MM.1S (cell line): ENCODE measurements around the gene ZNF593.

Experiments
- DNase-seq: peaks from one replicate; pipeline ENCODE4 v3.0.0-alpha.2; 2015
- H2AFZ ChIP-seq: fragments of 300-600 bp; sonication (generic); 2 replicates; pipeline ENCODE4 v1.6.0; 2016; ENCODE audit warnings: antibody characterized with exemption, low read length
- H3F3A ChIP-seq: fragments of 300-600 bp; sonication (generic); 2 replicates; pipeline ENCODE4 v1.6.1; 2016; ENCODE audit warnings: mild to moderate bottlenecking, antibody characterized with exemption, low read length, moderate library complexity, mixed read lengths; ENCODE audit not compliant: insufficient read depth
- H3K27ac ChIP-seq: fragments of 300-600 bp; sonication (generic); 2 replicates; pipeline ENCODE4 v1.5.1; 2016; ENCODE audit warnings: mild to moderate bottlenecking, low read length
- H3K27me3 ChIP-seq: fragments of 300-600 bp; sonication (generic); replicated peaks from 2 replicates; pipeline ENCODE4 v1.6.0; 2016; ENCODE audit warnings: low read length; ENCODE audit not compliant: insufficient read depth
- H3K36me3 ChIP-seq: fragments of 300-600 bp; sonication (generic); replicated peaks from 2 replicates; pipeline ENCODE4 v1.6.1; 2016; ENCODE audit warnings: mild to moderate bottlenecking, low read length, mixed read lengths; ENCODE audit not compliant: insufficient read depth
- H3K4me1 ChIP-seq: fragments of 300-600 bp; sonication (generic); 2 replicates; pipeline ENCODE4 v1.6.1; 2016; ENCODE audit warnings: low read length, mixed read lengths
- H3K4me2 ChIP-seq: fragments of 300-600 bp; sonication (generic); 2 replicates; pipeline ENCODE4 v1.6.0; 2016; ENCODE audit warnings: low read depth, low read length
- H3K4me3 ChIP-seq: fragments of 300-600 bp; sonication (generic); 2 replicates; pipeline ENCODE4 v1.5.1; 2016; ENCODE audit warnings: low read length, mixed read lengths
- H3K79me2 ChIP-seq: fragments of 300-600 bp; sonication (generic); 2 replicates; pipeline ENCODE4 v1.6.1; 2016; ENCODE audit warnings: mixed run types, low read length, mixed read lengths
- H3K9ac ChIP-seq: fragments of 300-600 bp; sonication (generic); 2 replicates; pipeline ENCODE4 v1.6.1; 2016; ENCODE audit warnings: low read length, mixed read lengths
- H3K9me2 ChIP-seq: fragments of 300-600 bp; sonication (generic); replicated peaks from 2 replicates; pipeline ENCODE4 v1.6.1; 2016; ENCODE audit warnings: mild to moderate bottlenecking, low read length, mixed read lengths; ENCODE audit not compliant: insufficient read depth
- H3K9me3 ChIP-seq: fragments of 300-600 bp; sonication (generic); replicated peaks from 2 replicates; pipeline ENCODE4 v1.6.1; 2016; ENCODE audit warnings: mild to moderate bottlenecking, low read length, mixed read lengths; ENCODE audit not compliant: insufficient read depth
- H4K20me1 ChIP-seq: fragments of 300-600 bp; sonication (generic); 2 replicates; pipeline ENCODE4 v1.6.1; 2016; ENCODE audit warnings: mild to moderate bottlenecking, low read length, moderate library complexity, mixed read lengths; ENCODE audit not compliant: insufficient read depth
- EZH2 ChIP-seq: fragments of 300-600 bp; sonication (generic); optimal IDR thresholded peaks from 2 replicates; pipeline ENCODE3; 2017; ENCODE audit warnings: low read depth, mild to moderate bottlenecking, antibody characterized with exemption, low read length, mixed read lengths
- EZH2phosphoT487 ChIP-seq: fragments of 300-600 bp; sonication (generic); IDR thresholded peaks from 2 replicates; pipeline ENCODE4 v1.6.1; 2018; ENCODE audit warnings: antibody characterized with exemption, low read length
- TF ChIP-seq, protein P1 (sequence below): fragments of 300-600 bp; sonication (generic); IDR thresholded peaks from 2 replicates; pipeline ENCODE4 v1.5.1; 2016; ENCODE audit warnings: antibody characterized with exemption, low read length, mixed read lengths

Gene ZNF593

DNA sequence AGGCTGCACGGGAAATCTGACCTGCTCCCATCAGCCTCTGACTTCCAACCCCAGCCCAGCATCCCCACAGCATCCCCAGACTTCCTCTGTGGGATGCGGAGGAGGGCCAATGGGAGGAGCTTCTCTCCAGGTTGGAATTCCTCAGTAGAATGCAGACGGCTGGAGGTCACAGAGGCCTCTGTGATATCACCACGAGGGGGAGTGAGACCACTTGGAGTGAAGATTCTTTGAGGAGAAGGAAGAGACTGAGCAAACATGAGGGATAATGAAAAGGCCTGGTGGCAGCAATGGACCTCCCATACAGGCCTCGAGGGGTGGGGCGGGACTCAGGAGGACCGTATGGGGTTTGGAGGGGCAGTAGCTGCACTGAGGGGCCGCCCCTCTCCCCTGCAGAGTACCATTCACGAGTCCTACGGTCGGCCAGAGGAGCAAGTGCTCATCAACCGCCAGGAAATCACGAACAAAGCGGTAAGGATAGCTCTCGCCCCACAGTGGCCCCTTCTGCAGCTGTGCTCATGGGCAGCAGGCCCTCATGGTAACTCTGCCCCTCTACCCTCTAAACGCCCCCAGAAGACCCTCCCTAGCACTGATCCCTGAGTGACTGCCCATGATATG lies 20.8 kb downstream of the ZNF593 start, which contains the start of gene CATSPER4:
Gene CATSPER4, plus strand, starts transcription at position 230 of the 615 bp plus-strand sequence. Its CDS starts 26 bp downstream, at position 256.
- Histone ChIP-seq H3K4me2 (no peak within 1 kb of the TSS), H4K20me1 (no peaks in the 10 kb centered on the region), H2AFZ (no peak within 1 kb of the TSS), H3K36me3 (no peaks in the 10 kb centered on the region), H3K79me2 (no peaks in the 10 kb centered on the region), H3K27ac (no peak within 1 kb of the TSS), H3K4me3 (no peak within 1 kb of the TSS), H3F3A (no peaks in the 10 kb centered on the region), H3K9me2 (no peaks in the 10 kb centered on the region), H3K4me1 (no peaks in the 10 kb centered on the region; the same call in 1 of the 2 replicates), H3K9me3 (no peaks in the 10 kb centered on the region), H3K27me3 (0 out of 2 replicates have a peak, but pooled peaks cover 3% of the 10 kb centered on the region), H3K9ac (no peak within 1 kb of the TSS)
- no peak for DNase-seq
- TF ChIP-seq, protein P1, sequence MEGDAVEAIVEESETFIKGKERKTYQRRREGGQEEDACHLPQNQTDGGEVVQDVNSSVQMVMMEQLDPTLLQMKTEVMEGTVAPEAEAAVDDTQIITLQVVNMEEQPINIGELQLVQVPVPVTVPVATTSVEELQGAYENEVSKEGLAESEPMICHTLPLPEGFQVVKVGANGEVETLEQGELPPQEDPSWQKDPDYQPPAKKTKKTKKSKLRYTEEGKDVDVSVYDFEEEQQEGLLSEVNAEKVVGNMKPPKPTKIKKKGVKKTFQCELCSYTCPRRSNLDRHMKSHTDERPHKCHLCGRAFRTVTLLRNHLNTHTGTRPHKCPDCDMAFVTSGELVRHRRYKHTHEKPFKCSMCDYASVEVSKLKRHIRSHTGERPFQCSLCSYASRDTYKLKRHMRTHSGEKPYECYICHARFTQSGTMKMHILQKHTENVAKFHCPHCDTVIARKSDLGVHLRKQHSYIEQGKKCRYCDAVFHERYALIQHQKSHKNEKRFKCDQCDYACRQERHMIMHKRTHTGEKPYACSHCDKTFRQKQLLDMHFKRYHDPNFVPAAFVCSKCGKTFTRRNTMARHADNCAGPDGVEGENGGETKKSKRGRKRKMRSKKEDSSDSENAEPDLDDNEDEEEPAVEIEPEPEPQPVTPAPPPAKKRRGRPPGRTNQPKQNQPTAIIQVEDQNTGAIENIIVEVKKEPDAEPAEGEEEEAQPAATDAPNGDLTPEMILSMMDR, result peak; percentile 13; the same call in 1 of the 2 replicates
- TF ChIP-seq EZH2 (no peak), EZH2phosphoT487 (no peak)

DNA sequence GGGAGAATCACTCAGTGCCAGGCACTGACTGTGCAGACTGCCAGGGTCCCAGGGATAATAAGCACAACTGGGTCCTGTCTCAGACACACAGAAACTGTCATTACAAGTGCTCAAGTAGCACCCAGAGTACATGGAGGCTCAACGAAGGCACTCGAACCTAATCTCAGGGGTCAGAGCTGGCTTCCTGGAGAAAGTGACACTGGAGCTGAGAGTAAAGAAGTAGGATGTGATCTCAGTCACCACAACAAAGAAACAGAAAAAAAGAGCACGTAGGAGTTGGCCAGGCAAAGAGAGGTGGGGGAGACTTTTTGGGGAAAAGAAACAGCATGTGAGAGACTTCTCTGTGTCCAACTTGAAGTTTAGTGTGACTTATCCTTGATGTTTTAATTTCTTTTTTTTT lies 22.0 kb downstream of the ZNF593 start:
- Histone ChIP-seq H3K27me3 (0 out of 2 replicates have a peak, but pooled peaks cover 3% of the 10 kb centered on the region), H3K9ac (no peak overlapping the region), H4K20me1 (no peaks in the 10 kb centered on the region), H3K4me2 (no peak overlapping the region), H3F3A (no peaks in the 10 kb centered on the region), H3K9me3 (no peaks in the 10 kb centered on the region), H3K27ac (no peak overlapping the region), H3K9me2 (no peaks in the 10 kb centered on the region), H2AFZ (no peak overlapping the region), H3K4me1 (no peaks in the 10 kb centered on the region; the same call in 1 of the 2 replicates), H3K79me2 (no peaks in the 10 kb centered on the region), H3K4me3 (no peak overlapping the region), H3K36me3 (no peaks in the 10 kb centered on the region)
- DNase-seq, result peak; percentile 36
- TF ChIP-seq, protein P1, result no peak
- TF ChIP-seq EZH2, result no peak
- TF ChIP-seq EZH2phosphoT487, result no peak

DNA sequence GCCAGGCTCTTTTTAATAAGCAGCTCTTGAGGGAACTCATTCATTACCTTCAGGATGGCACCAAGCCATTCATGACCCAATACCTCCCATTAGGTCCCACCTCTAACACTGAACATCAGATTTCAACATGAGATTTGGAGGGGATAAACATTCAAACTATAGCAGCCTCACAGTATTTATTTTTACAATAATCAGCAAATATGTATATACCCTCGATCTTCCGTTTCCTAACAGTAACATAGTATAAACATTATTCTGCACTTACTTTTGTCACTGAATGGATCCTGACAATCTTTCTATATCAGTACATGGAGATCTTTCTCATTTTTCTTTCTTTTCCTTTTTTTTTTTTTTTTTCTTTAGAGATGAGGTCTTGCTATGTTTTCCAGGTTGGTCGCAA lies 26.1 kb downstream of the ZNF593 start:
- H3K4me3 ChIP-seq, result no peak overlapping the region
- TF ChIP-seq EZH2 (no peak), EZH2phosphoT487 (no peak)
- TF ChIP-seq, protein P1, result no peak
- no peaks in the 10 kb centered on the region for H3F3A ChIP-seq
- no peak overlapping the region for H3K9ac ChIP-seq
- no peak overlapping the region for H2AFZ ChIP-seq
- 0 out of 2 replicates have a peak, but pooled peaks cover 3% of the 10 kb centered on the region for H3K27me3 ChIP-seq
- no peaks in the 10 kb centered on the region for H4K20me1 ChIP-seq
- H3K4me1 ChIP-seq, result no peaks in the 10 kb centered on the region; the same call in 1 of the 2 replicates
- H3K36me3 ChIP-seq, result no peaks in the 10 kb centered on the region
- no peak overlapping the region for H3K4me2 ChIP-seq
- no peak overlapping the region for H3K27ac ChIP-seq
- no peaks in the 10 kb centered on the region for H3K9me2 ChIP-seq
- no peak for DNase-seq
- H3K79me2 ChIP-seq, result no peaks in the 10 kb centered on the region
- no peaks in the 10 kb centered on the region for H3K9me3 ChIP-seq
